ENCODE data around the gene SEMA4C.
"Not testable (repeated sequence)": the region's sequence is repeated elsewhere in the genome, so short reads cannot be mapped to it uniquely, and the experiment has no call there.

Gene SEMA4C

DNA sequence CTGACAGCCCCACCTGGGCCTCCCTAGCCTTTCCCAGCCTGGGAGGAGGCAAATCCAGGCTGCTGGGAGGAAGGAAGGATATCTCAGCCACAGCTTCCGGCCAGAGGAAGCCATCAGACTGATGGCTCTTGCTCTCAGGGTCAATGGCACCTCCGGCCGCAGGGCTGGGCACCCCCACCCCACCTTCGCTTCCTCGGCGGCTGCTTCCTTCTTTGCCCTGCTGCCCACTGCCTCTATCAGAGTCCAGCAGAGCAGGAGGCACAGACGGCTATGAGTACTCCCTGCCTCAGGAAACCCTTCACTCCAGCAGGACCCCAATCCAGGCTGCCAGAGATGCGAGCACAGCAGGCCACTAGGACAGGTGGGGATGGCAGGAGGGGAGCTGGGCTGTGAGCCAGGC lies 3.3 kb downstream of the SEMA4C start:
- ATAC-seq (no peak), DNase-seq (no peak)

- DNase-seq: no peak
- ATAC-seq: no peak
These were observed 3.7 kb downstream of the SEMA4C start for GRCh38 chr2:96866149-96866548.

DNA sequence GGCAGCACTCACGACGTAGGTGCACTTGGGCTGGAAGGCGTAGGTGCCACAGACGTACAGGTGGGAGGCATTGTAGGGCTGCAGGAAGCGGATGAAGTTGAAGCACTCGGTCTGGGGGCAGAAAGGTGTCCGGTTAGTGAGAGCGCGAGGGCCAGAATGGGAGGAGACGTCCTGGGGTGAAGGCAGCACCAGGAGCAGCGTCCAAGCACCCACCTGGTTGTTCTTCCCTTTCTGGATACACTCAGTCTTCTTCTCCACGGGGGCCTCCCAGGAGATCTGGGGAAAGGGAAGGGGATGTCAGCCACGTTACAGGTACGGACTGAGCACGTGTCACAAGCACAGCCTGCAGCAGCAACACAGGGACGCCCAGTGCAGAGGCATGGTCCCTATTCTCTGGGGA lies 4.2 kb downstream of the SEMA4C start:
- ATAC-seq: no peak
- DNase-seq: no peak

GRCh38 chr2:96864343-96865091 lies 5.4 kb downstream of the SEMA4C start:
- no peak for ATAC-seq
- no peak for DNase-seq

- ATAC-seq (no peak), DNase-seq (no peak)
These were observed 6.1 kb downstream of the SEMA4C start for GRCh38 chr2:96863575-96864342.

DNA sequence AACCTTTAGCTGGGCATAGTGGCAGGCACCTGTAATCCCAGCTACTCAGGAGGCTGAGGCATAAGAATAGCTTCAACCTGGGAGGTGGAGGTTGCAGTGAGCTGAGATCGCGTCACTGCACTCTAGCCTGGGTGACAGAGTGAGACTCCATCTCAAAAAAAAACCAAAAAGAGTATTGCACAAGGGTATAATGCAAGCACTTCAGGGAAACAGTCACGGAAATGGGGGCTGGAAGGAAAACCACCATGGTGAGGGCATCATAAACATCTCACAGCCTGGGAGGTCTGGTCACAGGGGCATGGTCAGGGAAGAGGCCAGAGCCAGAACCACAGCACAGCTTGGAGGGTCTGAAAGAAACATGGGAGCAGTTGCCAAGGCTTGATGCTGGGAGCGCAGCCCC lies 6.8 kb downstream of the SEMA4C start:
- ATAC-seq, DNase-seq: not testable (repeated sequence)

GRCh38 chr2:96861074-96861473 lies 8.8 kb downstream of the SEMA4C start:
- DNase-seq (no peak), ATAC-seq (no peak)

GRCh38 chr2:96860065-96861029 lies 9.5 kb downstream of the SEMA4C start:
- ATAC-seq: no peak

GRCh38 chr2:96859681-96860064 lies 10.2 kb downstream of the SEMA4C start:
- DNase-seq (no peak), ATAC-seq (no peak)

More at GRCh38 chr2:96860065-96861029, 9.5 kb downstream of the SEMA4C start:
- DNase-seq: peak; percentile 46

- DNase-seq (no peak), ATAC-seq (no peak)
These were observed 10.7 kb downstream of the SEMA4C start for GRCh38 chr2:96859099-96859649.

DNA sequence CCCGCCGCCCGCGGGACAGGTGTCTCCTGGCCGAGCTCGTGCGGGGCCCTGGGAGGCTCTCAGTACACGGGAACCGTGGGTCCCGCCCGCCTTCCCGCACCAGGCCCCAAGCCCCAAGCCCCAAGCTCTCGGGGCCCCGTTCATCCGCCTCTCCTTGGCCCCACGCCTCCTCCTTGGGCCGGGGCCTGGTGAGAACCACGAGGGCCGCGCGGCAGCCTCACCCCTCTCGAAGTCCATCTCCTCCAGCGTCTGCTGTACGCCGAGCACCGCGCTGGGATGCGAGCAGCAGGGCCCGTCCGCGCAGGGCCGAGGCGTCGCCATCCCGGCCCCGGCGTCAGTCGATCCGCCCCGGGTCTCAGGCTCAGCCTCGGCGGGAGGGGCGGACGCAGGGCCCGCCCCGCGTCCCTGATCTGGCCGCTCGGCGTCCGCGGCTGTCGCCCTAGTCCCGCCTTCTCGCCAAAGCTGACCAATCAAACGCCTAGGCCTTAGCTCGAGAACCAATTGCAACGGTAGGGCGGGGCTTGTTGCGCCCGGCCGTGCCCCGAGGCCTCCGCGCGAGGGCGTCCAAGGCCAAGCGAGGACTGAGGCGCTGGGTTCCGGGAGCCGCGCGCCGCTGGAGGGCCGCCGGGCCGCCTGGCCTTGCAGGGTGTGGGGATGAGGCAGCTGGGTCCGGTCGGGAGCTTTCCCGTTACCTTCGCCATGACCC lies 12.1 kb downstream of the SEMA4C start, which contains the start of gene ANKRD39:
TSS of gene ANKRD39 (minus strand) at position 350 of the 706 bp plus-strand sequence. CDS start at position 321, 29 bp downstream.
- DNase-seq: peak; percentile 98
- ATAC-seq: peak; percentile 96

- DNase-seq (peak; percentile 35), ATAC-seq (no peak)
These were observed 12.9 kb downstream of the SEMA4C start for GRCh38 chr2:96856776-96857666.

DNA sequence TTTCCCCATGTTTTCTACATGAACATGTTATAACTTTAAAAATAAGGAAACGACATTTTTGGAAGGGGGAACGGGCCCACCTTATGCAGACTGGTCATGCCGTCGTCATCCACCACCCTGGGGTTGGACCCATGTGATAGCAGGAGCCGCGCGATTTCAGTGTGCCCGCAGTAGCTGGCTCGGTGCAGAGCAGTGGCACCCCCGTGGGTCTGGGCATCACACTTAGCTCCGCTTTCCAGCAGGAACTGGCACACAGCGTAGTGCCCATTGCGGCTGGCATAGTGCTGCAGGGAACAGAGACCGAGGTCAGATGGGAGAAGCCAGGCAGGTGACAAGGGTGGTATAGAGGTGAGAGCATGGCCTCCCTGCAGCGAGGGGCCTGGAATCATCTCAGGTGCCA lies 16.6 kb downstream of the SEMA4C start:
- ATAC-seq (no peak), DNase-seq (no peak)

DNA sequence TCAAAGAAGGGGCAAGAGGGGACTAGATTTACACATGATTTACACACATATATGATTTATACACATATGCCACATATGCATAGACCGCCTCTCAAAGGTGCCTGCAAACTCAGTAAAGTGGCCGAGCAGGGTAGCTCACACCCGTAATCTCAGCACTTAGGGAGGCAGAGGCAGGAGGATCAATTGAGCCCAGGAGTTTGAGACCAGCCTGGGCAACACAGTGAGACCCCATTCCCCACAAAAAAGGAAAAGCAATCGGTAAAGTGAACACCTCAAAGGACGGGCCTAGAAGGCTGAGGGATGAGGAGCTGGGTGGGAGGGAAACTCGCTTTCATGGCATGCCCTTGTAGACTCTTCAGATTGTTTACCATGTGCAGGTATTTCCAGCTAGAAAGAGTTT lies 17.2 kb downstream of the SEMA4C start:
- no peak for ATAC-seq
- no peak for DNase-seq

DNA sequence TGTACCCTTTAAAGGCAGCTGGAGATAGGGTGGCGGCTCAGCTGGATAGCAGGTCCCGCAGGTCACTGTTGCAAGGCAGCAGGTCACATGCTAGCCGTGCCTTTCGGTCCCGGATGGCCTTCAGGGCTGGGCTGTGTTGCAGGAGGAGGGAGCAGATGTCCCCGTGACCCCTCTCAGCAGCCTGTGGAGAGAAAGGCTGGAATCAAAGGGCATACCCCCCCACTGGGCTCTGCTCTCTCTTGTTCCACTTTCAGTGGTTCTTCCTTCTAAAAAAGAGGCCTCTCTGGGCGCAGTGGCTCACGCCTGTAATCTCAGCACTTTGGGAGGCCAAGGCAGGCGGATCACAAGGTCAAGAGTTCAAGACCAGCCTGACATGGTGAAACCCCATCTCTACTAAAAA lies 21.6 kb downstream of the SEMA4C start:
- no peak for DNase-seq
- no peak for ATAC-seq

DNA sequence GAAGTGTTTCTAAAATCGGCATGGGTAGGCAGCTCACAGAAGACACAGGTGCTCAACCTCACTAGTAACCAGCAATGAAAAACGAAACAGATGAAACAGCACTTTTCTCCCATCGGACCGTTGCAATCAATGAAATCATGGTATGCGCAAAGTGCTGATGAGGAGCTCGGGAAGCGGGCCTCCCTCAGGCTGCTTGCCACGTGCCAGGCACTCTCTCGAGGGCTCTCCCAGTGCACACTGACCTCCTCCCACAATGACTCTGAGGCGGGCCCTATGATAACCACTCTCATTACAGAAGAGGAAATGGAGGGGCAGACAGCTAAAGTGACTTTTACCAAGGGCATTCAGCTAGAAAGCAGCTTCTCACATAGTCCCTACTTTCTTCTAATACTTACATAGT lies 22.3 kb downstream of the SEMA4C start:
- ATAC-seq (no peak), DNase-seq (no peak)

- no peak for ATAC-seq
These were observed 23.1 kb downstream of the SEMA4C start for GRCh38 chr2:96846825-96847224.

GRCh38 chr2:96844405-96844808 lies 25.5 kb downstream of the SEMA4C start:
- no peak for ATAC-seq
- no peak for DNase-seq

More at GRCh38 chr2:96846825-96847224, 23.1 kb downstream of the SEMA4C start:
- DNase-seq: no peak

DNA sequence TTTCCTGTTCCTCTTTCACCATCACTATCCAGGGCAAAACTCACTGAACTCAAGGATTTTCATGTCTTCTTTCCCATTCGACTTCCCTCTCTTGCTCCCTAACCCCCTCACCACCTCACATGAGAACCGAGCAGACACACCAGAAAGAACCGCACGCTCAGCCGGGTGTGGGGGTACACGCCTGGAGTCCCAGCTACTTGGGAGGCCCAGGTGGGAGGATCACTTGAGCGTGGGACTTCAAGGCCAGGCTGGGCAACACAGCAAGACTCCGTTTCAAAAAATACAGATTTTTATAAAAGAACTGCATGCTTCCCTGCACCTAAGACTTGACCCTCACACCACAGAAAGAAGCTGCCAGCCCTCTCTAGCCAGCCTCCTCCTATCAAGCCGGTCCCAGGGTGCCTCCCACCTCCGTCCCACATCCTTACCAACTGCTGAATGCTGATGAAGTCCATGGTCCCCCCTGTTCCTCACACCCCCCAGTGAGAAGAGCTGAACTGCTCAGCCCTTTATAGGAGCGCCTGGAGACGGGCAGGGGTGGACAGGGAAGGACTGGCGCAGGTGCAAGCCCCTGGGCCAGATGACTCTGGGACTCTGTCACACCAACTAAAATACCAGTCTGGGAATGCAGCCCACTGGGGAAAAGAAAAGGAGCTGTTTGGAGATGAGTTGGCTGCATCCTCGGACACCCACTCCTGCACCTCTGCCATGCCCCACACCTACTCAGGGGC lies 26.2 kb downstream of the SEMA4C start, which contains the start of gene ANKRD23:
TSS of gene ANKRD23 (minus strand) at position 484 of the 731 bp plus-strand sequence. CDS start at position 455, 29 bp downstream.
- DNase-seq (no peak), ATAC-seq (no peak)

Measured in stimulated activated naive CD8-positive, alpha-beta T cell treated with anti-CD3 and anti-CD28 coated beads, Interleukin-15, Interleukin-2, amounts not matched to agents 100 U/mL and 50 U/mL, for 24 hours (primary cell).